NB4 (cell line): ENCODE results near the gene ZNG1F.
"Not testable (repeated sequence)": the region's sequence is repeated elsewhere in the genome, so short reads cannot be mapped to it uniquely, and the experiment has no call there.

Experiments
- MYC ChIP-seq: IDR thresholded peaks from 2 replicates; pipeline ENCODE4 v1.6.1; 2011; ENCODE audit warnings: low read depth, low read length
- POLR2A ChIP-seq: IDR thresholded peaks from 2 replicates; pipeline ENCODE4 v1.6.1; 2011; ENCODE audit warnings: mild to moderate bottlenecking; ENCODE audit not compliant: insufficient read length; ENCODE audit errors: extremely low read depth

DNA sequence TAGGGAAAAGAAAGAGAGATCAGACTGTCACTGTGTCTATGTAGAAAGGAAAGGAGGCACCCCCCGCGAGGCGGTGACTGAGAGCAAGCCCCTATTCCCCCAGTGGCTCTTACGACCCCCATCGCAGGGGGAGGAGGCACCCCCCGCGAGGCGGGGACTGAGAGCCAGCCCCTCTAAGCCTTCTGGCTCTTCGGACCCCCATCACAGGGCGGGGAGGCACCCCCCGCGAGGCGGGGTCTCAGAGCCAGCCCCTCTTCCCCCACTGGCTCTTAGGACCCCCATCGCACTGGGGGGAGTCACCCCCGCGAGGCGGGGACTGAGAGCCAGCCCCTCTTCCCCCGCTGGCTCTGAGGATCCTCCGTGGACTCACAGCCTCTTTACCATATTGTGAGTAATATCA is 84.6 kb downstream of the ZNG1F start:
- not testable (repeated sequence) for TF ChIP-seq MYC, POLR2A
